Nephron progenitor cell (in vitro differentiated cells): ENCODE data around the gene CC2D2A.

Experiments used
- DNase-seq: peaks from one replicate; pipeline ENCODE4 v3.0.0; 2021
- H3K27ac Mint-ChIP-seq: 2 replicates; pipeline ENCODE4 v1.8.0; 2021; ENCODE audit warnings: mild to moderate bottlenecking, moderate library complexity, mixed read lengths
- H3K27me3 Mint-ChIP-seq: 2 replicates; pipeline ENCODE4 v1.8.0; 2021; ENCODE audit warnings: mild to moderate bottlenecking, low read depth, mixed read lengths; ENCODE audit not compliant: poor library complexity
- H3K36me3 Mint-ChIP-seq: 2 replicates; pipeline ENCODE4 v1.8.0; 2021; ENCODE audit warnings: low read depth, mixed read lengths
- H3K4me1 Mint-ChIP-seq: 2 replicates; pipeline ENCODE4 v1.8.0; 2021; ENCODE audit warnings: mixed read lengths
- H3K4me3 Mint-ChIP-seq: 2 replicates; pipeline ENCODE4 v1.8.0; 2021; ENCODE audit warnings: mild to moderate bottlenecking, moderate library complexity, mixed read lengths
- H3K9me3 Mint-ChIP-seq: 2 replicates; pipeline ENCODE4 v1.8.0; 2021; ENCODE audit warnings: mild to moderate bottlenecking, moderate library complexity, mixed read lengths
- TF ChIP-seq, protein P1 (sequence below): fragments of 200-600 bp; sonication (generic); IDR thresholded peaks from 2 replicates; pipeline ENCODE4 v1.5.0; 2021; ENCODE audit warnings: antibody characterized with exemption

Gene CC2D2A

DNA sequence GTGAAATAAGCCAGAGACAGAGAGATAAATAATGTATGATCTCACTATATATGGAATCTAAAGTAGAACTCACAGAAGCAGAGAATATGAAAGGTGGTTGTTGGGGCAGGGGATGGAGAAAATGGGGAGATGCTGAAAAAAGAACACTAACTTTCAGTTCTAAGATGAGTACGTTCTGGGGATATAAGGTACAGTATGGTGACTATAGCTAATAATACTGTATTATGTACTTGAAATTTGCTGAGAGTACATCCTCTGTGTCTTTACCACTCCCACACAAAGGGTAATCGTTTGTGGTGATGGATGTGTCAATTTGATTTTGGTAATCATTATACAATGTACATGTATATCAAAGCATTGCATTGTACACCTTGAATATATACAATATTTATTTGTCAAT is 178.9 kb downstream of the CC2D2A start:
- Mint-ChIP-seq H3K4me3 (no peak overlapping the region), H3K9me3 (no peaks in the 10 kb centered on the region), H3K36me3 (peaks cover 12% of the 10 kb centered on the region), H3K27me3 (no peaks in the 10 kb centered on the region), H3K4me1 (peaks cover 46% of the 10 kb centered on the region), H3K27ac (no peak overlapping the region)
- TF ChIP-seq, protein P1, sequence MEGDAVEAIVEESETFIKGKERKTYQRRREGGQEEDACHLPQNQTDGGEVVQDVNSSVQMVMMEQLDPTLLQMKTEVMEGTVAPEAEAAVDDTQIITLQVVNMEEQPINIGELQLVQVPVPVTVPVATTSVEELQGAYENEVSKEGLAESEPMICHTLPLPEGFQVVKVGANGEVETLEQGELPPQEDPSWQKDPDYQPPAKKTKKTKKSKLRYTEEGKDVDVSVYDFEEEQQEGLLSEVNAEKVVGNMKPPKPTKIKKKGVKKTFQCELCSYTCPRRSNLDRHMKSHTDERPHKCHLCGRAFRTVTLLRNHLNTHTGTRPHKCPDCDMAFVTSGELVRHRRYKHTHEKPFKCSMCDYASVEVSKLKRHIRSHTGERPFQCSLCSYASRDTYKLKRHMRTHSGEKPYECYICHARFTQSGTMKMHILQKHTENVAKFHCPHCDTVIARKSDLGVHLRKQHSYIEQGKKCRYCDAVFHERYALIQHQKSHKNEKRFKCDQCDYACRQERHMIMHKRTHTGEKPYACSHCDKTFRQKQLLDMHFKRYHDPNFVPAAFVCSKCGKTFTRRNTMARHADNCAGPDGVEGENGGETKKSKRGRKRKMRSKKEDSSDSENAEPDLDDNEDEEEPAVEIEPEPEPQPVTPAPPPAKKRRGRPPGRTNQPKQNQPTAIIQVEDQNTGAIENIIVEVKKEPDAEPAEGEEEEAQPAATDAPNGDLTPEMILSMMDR = no peak
- no peak for DNase-seq

DNA sequence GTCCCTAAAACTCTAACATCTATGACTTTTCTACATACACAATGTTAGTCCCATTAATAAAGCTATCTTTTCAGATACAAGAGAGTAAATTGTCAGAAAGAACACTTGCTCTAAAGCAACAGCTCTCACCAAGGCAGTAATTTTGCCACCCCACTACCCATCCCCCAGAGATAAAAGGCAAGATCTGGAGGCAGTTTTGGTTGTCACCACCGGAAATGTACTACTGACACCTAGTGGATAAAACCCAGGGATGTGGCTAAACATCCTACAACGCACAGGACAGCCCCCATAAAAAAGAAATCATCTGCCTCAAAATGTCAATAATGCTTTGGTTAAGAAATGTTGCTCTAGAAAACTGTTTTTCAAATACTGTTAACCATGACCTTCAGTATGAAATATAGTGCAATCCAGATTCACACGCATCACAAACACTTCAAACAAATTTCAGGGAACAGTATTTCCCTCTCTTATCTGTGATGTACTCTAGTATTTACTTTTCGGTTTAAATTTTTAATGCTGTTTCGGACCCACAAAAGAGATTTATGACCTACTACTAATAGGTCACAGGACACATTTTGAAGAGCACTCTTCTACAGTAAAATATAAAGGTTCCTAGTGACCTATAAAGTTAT is 180.3 kb downstream of the CC2D2A start:
- peak; percentile 35 for DNase-seq
- H3K27me3 Mint-ChIP-seq = no peaks in the 10 kb centered on the region
- peaks cover 5% of the 10 kb centered on the region for H3K36me3 Mint-ChIP-seq
- peak overlapping the region; percentile 44 for H3K4me3 Mint-ChIP-seq
- TF ChIP-seq, protein P1 = peak; percentile 59
- no peak overlapping the region for H3K27ac Mint-ChIP-seq
- H3K9me3 Mint-ChIP-seq = no peaks in the 10 kb centered on the region
- peaks cover 47% of the 10 kb centered on the region for H3K4me1 Mint-ChIP-seq
